B cell (primary cell): Measurements from ENCODE around the gene PLEKHA7. TPM values are rescaled to one million over a fixed set of nuclear protein-coding genes. Genes with fewer than 3 reads are reported as not detected.

ENCODE experiments used
- ATAC-seq: fragments of 200-7000 bp; cut with Tn5 transposase; one replicate; pipeline ENCODE4 v1.10.0; 2021; ENCODE audit warnings: low read depth, mild to moderate bottlenecking, moderate number of reproducible peaks, moderate library complexity
- CTCF ChIA-PET: fragments of 350-600 bp; sonication (Branson Sonifier 250); formaldehyde crosslinking; loops from one replicate; lab custom pipeline; 2021; ENCODE audit warnings: antibody characterized with exemption, inconsistent platforms; lab: Charles Lee
- POLR2A ChIA-PET: fragments of 350-600 bp; sonication (Branson Sonifier 250); formaldehyde crosslinking; loops from one replicate; lab custom pipeline; 2021; ENCODE audit warnings: antibody characterized with exemption; lab: Charles Lee
- DNase-seq: peaks from one replicate; pipeline ENCODE4 v3.0.0; 2013
- H2AFZ ChIP-seq: 2 replicates; pipeline ENCODE4 v1.6.1; 2012; ENCODE audit warnings: mild to moderate bottlenecking, low read depth, low read length; ENCODE audit not compliant: insufficient read depth, poor library complexity, severe bottlenecking
- H3K27ac ChIP-seq, 2 donors: 1 replicate in 1 of 2; 2 replicates in 1 of 2; pipeline ENCODE4 v1.5.1; 2012 to 2013; ENCODE audit warnings: low read length in 2 of 2, mild to moderate bottlenecking in 2 of 2, moderate library complexity in 1 of 2
- H3K27me3 ChIP-seq, 4 experiments: fragments of 200-600 bp in 1 of 4; sonication (generic) in 1 of 4; replicated peaks in 1 of 4; 1 replicate in 2 of 4; 2 replicates in 2 of 4; pipeline versions ENCODE4 v1.6.1 to v1.7.0; 2013 to 2016; ENCODE audit warnings: low read length in 3 of 4, mild to moderate bottlenecking in 2 of 4, mixed read lengths in 1 of 4, moderate library complexity in 1 of 4; ENCODE audit not compliant: insufficient read depth in 4 of 4, control insufficient read depth in 3 of 4; ENCODE audit errors: control extremely low read depth in 1 of 4
- H3K36me3 ChIP-seq, 2 experiments: replicated peaks in 1 of 2; 1 replicate in 1 of 2; 2 replicates in 1 of 2; pipeline versions ENCODE4 v1.6.1 to v1.7.1; 2013; ENCODE audit warnings: low read length in 1 of 2; ENCODE audit not compliant: insufficient read depth in 2 of 2, control insufficient read depth in 1 of 2; ENCODE audit errors: control extremely low read depth in 1 of 2, extremely low read depth in 1 of 2
- H3K4me1 ChIP-seq, 2 donors: fragments of 200-600 bp in 1 of 2; sonication (generic) in 1 of 2; 1 replicate in 1 of 2; 2 replicates in 1 of 2; pipeline versions ENCODE4 v1.5.1 to v1.6.1; 2013 to 2017; ENCODE audit warnings: low read length in 2 of 2; ENCODE audit not compliant: control insufficient read depth in 2 of 2, insufficient read depth in 2 of 2
- H3K4me2 ChIP-seq: replicated peaks from 2 replicates; pipeline ENCODE3; 2012; ENCODE audit warnings: mild to moderate bottlenecking, low read depth, low read length; ENCODE audit not compliant: poor library complexity, severe bottlenecking
- H3K4me3 ChIP-seq, 5 experiments: fragments of 200-600 bp in 1 of 5; sonication (generic) in 1 of 5; 1 replicate in 3 of 5; 2 replicates in 2 of 5; pipeline versions ENCODE4 v1.5.1 to v1.7.0; 2011 to 2016; ENCODE audit warnings: low read length in 4 of 5, mild to moderate bottlenecking in 4 of 5, low read depth in 2 of 5, control low read depth in 1 of 5, moderate library complexity in 1 of 5; ENCODE audit not compliant: insufficient read depth in 1 of 5; ENCODE audit errors: control extremely low read depth in 1 of 5, extremely low read depth in 1 of 5
- H3K79me2 ChIP-seq: fragments of 200-600 bp; sonication (generic); one replicate; pipeline ENCODE4 v1.6.0; 2016; ENCODE audit warnings: low read length; ENCODE audit not compliant: control insufficient read depth, insufficient read depth
- H3K9ac ChIP-seq: fragments of 200-600 bp; sonication (generic); 2 replicates; pipeline ENCODE4 v1.6.1; 2017; ENCODE audit warnings: mild to moderate bottlenecking, low read length, moderate library complexity
- H3K9me3 ChIP-seq, 3 donors: one replicate each; pipeline versions ENCODE4 v1.6.1 to v1.7.1; 2013; ENCODE audit warnings: low read length in 2 of 3; ENCODE audit not compliant: control insufficient read depth in 2 of 3, insufficient read depth in 1 of 3; ENCODE audit errors: control extremely low read depth in 1 of 3
- H4K20me1 ChIP-seq: 2 replicates; pipeline ENCODE4 v1.6.0; 2012; ENCODE audit warnings: mild to moderate bottlenecking, low read length; ENCODE audit not compliant: insufficient read depth, control insufficient read depth, poor library complexity, severe bottlenecking
- H3K27ac Mint-ChIP-seq: one replicate; pipeline ENCODE4 v1.8.0; 2021; ENCODE audit warnings: mixed read lengths
- H3K27me3 Mint-ChIP-seq: one replicate; pipeline ENCODE4 v1.8.0; 2021; ENCODE audit warnings: mixed read lengths
- H3K4me1 Mint-ChIP-seq: one replicate; pipeline ENCODE4 v1.8.0; 2021; ENCODE audit warnings: mixed read lengths
- H3K4me3 Mint-ChIP-seq: one replicate; pipeline ENCODE4 v1.8.0; 2021; ENCODE audit warnings: mixed read lengths
- H3K9me3 Mint-ChIP-seq: one replicate; pipeline ENCODE4 v1.8.0; 2022; ENCODE audit warnings: mixed read lengths; ENCODE audit not compliant: insufficient read depth
- EZH2 ChIP-seq: IDR thresholded peaks from 2 replicates; pipeline ENCODE4 v1.6.1; 2012; ENCODE audit warnings: borderline replicate concordance, low read depth, mild to moderate bottlenecking, moderate library complexity, low read length; ENCODE audit not compliant: insufficient read depth, poor library complexity, severe bottlenecking
- WGBS: methylation state at CpG from one replicate; pipeline ENCODE4 v1.1.5; 2013; ENCODE audit warnings: missing lambda C conversion rate; ENCODE audit not compliant: insufficient coverage; 5-methylcytosine and 5-hydroxymethylcytosine counted together
- intact Hi-C: fragments of 100-400 bp; cut with micrococcal nuclease; formaldehyde crosslinking; loops from one replicate; pipeline ENCODE4 v1.10.0; 2022
- polyA plus RNA-seq: library from polyadenylated mRNA; depleted of rRNA; stranded (reverse); fragments of >200 nt; gene quantifications from 2 replicates; pipeline ENCODE4 v1.2.3, GENCODE V29; 2012
- total RNA-seq, 2 donors: library from RNA; stranded (reverse); fragments of 120-200 nt in 1 of 2; gene quantifications; 1 replicate in 1 of 2; 2 replicates in 1 of 2; pipeline versions ENCODE4 v1.2.3 to v1.2.4, GENCODE V29; 2013 to 2022
- TF ChIP-seq, protein P1 (sequence below): fragments of 200-600 bp; IDR thresholded peaks from one replicate; pipeline ENCODE4 v1.8.0; 2022; ENCODE audit warnings: antibody characterized with exemption, mild to moderate bottlenecking

Gene PLEKHA7
- total and polyA plus RNA-seq, 2 donors (not counting 1 experiment from before 2014, with no cell fraction given), result 1.7 to 8.2 TPM

DNA sequence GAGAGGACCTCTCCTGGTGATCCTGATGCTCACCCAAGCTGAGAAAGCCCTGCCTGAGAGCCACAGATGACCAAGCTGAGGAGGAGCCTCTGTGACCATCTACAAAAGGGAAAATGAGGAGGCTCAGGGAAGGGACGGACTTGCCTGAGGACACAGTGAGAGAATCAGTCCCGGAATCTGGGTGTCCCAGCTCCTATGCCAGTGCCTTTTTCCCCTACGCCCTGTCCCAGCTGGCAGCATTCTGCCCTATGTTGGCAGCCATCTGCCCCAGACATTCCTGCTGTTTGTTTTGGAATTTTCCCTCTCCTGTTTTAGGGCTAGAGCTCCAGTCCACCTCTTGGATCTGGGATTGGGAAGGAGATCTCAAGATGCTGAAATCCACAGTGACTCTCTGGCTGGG is 221.2 kb downstream of the PLEKHA7 start:
- 100% methylated on average over 3 of the region's 3 CpGs for WGBS
- Mint-ChIP-seq H3K27me3 (no peaks in the 10 kb centered on the region), H3K27ac (no peak overlapping the region), H3K4me3 (no peak overlapping the region), H3K4me1 (no peaks in the 10 kb centered on the region), H3K9me3 (no peaks in the 10 kb centered on the region)
- no peak for TF ChIP-seq EZH2
- TF ChIP-seq, protein P1, sequence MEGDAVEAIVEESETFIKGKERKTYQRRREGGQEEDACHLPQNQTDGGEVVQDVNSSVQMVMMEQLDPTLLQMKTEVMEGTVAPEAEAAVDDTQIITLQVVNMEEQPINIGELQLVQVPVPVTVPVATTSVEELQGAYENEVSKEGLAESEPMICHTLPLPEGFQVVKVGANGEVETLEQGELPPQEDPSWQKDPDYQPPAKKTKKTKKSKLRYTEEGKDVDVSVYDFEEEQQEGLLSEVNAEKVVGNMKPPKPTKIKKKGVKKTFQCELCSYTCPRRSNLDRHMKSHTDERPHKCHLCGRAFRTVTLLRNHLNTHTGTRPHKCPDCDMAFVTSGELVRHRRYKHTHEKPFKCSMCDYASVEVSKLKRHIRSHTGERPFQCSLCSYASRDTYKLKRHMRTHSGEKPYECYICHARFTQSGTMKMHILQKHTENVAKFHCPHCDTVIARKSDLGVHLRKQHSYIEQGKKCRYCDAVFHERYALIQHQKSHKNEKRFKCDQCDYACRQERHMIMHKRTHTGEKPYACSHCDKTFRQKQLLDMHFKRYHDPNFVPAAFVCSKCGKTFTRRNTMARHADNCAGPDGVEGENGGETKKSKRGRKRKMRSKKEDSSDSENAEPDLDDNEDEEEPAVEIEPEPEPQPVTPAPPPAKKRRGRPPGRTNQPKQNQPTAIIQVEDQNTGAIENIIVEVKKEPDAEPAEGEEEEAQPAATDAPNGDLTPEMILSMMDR, result no peak
- no peak for ATAC-seq
- Histone ChIP-seq H3K79me2 (no peaks in the 10 kb centered on the region), H3K27me3 (no peaks in the 10 kb centered on the region), H3K4me1 (no peaks in the 10 kb centered on the region), H2AFZ (no peak overlapping the region), H3K4me3 (no peak overlapping the region), H3K4me2 (no peak overlapping the region), H3K27ac (no peak overlapping the region), H4K20me1 (no peaks in the 10 kb centered on the region), H3K9me3 (no peaks in the 10 kb centered on the region), H3K9ac (no peak overlapping the region), H3K36me3 (no peaks in the 10 kb centered on the region)
- no peak for DNase-seq
- ChIA-PET POLR2A (no interaction called here), CTCF (interaction anchor here (1.2 kb wide), 1 partner anchor 8 kb away, joined by 4 read pairs; no protein-coding TSS in a partner anchor)
- intact Hi-C loops, result no loop called here

DNA sequence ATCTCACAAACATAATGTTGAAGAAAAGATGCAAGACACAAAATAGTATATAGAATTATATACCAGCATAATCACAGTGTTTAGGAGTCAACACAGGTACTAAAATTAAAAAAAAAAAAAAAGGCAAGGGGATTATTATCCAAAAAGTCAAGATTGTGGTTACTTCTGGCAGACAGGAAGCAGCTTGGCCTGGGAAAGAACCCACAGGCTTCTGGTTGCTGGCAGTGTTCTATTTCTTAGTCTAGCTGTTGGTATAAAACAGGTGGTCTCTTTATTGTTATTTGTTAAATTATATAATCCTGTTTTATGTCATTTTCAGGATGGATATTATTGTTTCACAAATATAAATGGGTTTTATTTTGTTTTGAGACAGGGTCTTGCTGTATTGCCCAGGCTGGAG is 221.8 kb downstream of the PLEKHA7 start:
- ChIA-PET CTCF (interaction anchor here (1.0 to 1.2 kb wide), 2 partner anchors 8 to 271 kb away, joined by 3 to 4 read pairs; no protein-coding TSS in a partner anchor), POLR2A (no interaction called here)
- Histone ChIP-seq H2AFZ (no peak overlapping the region), H3K36me3 (no peaks in the 10 kb centered on the region), H3K9me3 (no peaks in the 10 kb centered on the region), H3K27ac (no peak overlapping the region), H4K20me1 (no peaks in the 10 kb centered on the region), H3K4me3 (no peak overlapping the region), H3K27me3 (no peaks in the 10 kb centered on the region), H3K9ac (no peak overlapping the region), H3K79me2 (no peaks in the 10 kb centered on the region), H3K4me2 (no peak overlapping the region), H3K4me1 (no peaks in the 10 kb centered on the region)
- DNase-seq, result no peak
- TF ChIP-seq, protein P1, result no peak
- TF ChIP-seq EZH2, result no peak
- no peak overlapping the region for H3K4me3 Mint-ChIP-seq
- no peaks in the 10 kb centered on the region for H3K27me3 Mint-ChIP-seq
- ATAC-seq, result no peak
- intact Hi-C loops, result no loop called here
- no peaks in the 10 kb centered on the region for H3K4me1 Mint-ChIP-seq
- H3K27ac Mint-ChIP-seq, result no peak overlapping the region
- no peaks in the 10 kb centered on the region for H3K9me3 Mint-ChIP-seq
